HG02840 (cell line): ENCODE measurements around the gene DENND6B.

ENCODE experiments used
- ATAC-seq: cut with Tn5 transposase; IDR thresholded peaks from one replicate; pipeline ENCODE4 v1.9.1; 2021; ENCODE audit warnings: mild to moderate bottlenecking, moderate library complexity, moderate number of reproducible peaks; ENCODE audit not compliant: unreplicated experiment, low FRiP score

DENND6B gene

DNA sequence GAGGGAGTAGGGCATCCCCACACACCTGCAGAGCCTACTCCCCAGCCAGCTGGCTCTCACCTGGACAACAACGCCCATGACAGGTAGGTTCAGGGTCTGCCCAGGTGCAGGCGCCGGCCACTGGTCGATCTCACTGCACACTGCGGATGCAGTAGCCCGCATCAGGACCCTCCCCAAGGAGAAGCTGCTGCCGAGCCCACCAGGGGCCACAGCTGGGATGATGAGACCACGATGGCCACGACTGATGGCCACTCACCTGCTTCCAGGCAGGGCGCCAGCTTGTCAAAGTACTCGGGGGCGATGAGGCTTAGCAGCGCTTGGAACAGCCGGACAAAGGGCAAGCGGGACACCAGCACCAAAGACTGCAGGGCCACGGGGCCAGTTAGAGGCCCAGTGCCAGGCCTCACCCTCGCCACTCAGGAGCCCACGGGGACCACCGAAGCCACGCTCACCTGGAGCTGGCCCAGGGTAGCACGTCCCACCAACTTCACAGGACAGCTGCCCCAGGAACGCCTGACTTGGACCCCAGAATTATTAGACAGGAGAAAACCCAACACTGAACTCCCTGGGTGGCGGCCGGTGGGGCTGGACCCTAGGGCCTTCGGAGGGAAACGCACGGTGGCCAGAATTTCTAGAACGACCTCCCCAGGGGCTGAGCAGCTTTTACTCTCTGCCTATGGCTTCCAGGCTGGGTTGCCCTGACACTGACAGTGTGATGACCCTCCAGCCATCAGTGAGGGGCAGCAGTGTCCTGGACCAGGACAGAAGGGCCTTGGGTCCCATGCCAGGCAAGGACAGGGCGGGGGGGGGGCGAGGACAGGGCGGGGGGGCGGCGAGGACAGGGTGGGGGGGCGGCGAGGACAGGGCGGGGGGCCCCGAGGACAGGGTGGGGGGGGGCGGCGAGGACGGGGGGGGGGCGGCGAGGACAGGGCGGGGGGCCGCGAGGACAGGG lies 10.4 kb downstream of the DENND6B start:
- no peak for ATAC-seq

DNA sequence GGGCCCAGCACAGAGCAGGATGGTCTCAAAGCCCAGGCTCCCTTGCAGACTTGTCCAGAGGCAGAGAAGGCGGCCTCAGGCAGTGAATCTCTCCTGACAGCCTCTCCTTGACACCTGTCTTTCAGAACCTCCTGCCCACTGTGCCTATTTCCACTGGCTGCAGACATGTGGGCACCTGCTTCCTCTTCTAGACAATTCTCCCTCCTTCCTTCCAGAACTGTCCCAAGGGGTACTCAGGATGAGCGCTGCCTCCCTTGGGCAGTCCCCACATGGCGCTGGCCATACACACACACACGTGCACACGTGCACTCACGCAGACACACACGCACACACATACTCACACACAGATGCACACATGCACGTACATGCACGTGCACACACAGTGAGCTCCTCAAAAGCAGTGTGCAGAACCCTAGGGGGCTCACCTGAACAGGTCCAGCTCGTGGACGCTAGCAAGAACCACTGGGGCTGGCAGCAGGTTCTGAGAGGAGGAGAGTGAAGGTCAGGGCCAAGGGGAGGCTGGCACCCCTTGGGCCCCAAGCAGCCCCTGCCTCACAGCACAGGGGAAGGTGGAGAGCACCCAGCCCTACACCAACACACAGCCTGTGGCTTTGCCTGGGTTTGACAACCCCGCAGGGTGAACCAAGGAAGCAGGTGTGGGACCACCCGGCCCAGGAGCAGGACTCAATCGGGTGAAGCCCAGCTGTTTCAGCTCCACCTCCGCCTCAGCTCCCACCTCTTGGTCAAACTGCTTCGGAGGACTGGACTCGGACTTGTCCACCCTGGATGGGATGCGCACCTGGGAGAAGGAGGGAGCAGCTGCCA lies 11.3 kb downstream of the DENND6B start:
- ATAC-seq, result no peak

DNA sequence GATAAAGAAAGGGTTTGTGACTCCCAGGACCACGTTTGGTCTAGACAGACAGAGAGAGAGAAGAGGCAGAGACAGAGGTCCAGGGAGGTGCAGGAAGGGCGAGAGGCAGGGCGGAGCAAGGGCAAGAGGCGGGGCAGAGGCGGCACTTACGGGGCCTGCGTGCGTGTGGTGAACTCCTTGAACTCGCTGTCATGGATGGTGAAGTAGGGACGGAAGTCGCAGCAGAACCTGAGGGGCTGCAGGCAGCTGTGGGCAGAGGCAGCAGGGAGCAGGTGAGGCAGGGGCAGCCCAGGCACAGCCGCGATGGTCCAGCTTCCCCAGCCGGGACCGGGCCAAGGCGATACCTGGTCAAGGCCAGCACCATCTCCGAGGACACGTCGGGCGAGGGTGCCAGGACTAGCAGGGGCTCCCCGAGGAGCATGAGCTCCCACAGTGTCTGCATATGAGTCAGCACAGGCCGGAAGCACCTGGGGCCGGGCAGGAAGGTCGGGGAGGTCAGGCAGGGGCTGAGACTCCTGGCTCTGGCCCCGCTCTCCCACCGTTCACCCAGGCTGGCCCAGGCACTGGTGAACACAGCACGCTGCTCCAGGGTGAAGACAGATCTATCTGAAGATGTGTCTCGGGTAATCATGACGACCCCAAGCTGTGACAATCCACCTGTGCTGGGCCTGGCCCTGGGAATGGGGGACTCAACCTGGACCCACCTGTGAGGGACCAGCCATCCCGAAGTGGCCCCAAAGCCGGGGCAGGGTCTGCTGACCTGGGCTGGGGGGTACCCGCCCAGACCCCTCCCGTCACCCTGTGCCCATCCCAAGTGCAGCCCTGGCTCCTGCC lies 12.1 kb downstream of the DENND6B start:
- peak; percentile 72 for ATAC-seq

DNA sequence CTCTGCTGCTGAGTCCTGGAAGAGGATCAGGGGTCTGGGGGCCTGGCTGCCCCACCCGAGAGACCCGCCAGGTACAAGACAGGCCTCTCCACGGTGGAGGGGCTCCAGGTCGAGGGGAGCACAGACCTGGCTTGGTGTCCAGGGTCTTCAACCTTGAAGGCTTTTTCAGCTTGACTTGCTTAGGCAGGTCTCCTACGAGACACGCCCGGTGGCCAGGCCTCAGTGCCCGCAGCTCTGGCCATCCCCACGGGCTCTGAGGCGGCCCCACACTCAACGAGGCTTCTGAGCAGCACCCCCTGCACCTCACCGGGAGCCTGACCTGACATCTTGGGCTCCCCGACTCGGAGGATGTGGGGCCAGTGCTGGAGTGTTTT lies 12.7 kb downstream of the DENND6B start:
- no peak for ATAC-seq

DNA sequence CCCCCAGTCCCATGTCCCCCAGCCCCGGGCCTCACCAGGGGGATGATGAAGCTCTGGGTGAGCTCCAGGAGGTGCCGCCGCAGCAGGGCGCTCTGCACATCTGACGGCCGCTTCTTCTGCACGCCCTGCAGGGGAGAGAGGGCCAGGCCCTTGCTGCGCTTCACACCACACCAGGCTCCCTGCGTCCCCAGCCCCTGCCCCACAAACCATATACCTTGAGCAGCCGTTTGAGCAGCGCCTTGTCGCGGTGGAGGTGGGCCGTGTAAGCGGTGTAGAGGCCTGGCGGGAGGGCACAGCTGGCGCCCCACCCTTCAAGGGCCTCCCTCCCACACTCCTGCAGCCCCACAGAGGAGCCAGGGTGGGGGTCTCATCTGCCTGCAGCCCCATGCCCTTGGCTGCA lies 13.2 kb downstream of the DENND6B start:
- ATAC-seq, result no peak

DNA sequence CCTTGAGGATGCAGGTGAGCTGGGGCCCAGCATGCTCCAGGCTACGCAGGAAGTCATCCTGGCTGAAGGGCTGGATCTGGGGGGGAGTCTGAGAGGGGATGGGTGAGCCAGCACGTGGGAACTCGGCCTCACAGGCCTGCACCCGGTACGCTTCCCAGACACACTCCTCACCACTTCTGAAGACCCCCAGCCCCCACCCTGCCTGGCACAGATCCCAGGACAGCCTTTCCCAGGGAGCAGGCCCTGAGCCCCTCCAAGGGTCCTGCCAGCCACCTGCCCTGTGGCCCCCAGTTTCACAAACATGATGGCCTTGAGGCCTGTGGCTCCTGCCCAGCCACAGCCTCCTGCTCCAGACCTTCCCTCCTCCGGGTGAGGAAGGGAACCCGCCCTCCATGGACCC lies 13.8 kb downstream of the DENND6B start:
- ATAC-seq, result no peak

DNA sequence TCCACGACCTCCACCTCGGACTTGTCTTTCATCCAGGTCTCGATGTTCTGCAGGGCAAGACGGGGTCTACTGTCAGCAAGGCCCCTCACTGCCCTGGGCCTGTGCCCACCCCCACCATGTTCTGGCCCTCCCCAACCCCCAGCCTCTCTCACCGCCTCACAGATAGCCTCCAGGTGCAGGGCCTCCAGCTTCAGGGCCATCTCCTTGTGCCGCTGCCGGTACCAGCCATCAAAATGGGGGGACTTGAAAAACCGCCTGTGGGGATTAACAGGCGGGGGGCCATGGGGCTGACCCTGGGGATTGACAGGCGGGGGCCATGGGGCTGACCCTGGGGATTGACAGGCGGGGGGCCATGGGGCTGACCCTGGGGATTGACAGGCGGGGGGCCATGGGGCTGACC lies 14.4 kb downstream of the DENND6B start:
- no peak for ATAC-seq

DNA sequence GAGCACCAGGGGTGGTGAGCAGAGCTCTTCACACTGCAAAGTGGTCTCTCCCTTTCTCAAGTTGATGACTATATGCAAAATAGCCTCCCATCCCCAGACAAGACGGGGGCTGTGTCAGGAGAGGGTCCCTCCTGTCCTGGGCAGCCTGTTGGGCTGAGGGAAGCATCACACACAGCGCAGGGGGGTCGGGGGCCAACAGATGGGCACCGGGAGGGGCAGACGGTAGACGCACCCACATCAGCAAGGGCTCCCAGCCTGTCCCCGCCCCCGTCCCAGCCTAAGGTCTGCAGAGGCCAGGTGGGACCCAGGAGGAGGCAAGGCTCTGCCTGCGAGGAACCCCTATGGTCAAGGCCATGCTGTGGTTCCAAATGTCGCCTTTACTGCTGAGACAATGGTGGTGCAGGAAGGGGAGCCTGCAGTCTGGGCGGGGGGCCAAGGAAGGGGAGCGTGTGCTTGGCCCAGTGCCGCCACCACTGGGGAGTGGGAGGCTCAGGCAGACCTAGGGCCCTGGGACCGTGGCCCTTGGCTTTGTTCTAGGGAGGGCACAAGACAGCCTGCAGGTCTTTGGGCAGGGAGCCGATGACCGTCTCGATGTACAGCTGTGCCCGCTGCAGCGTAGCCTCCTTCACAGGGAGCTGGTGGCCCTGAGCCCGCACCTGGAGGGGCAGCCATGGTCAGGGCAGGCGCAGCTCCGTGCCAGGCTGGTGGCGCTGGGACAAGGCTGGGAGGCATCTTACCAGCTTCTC lies 15.0 kb downstream of the DENND6B start:
- no peak for ATAC-seq

DNA sequence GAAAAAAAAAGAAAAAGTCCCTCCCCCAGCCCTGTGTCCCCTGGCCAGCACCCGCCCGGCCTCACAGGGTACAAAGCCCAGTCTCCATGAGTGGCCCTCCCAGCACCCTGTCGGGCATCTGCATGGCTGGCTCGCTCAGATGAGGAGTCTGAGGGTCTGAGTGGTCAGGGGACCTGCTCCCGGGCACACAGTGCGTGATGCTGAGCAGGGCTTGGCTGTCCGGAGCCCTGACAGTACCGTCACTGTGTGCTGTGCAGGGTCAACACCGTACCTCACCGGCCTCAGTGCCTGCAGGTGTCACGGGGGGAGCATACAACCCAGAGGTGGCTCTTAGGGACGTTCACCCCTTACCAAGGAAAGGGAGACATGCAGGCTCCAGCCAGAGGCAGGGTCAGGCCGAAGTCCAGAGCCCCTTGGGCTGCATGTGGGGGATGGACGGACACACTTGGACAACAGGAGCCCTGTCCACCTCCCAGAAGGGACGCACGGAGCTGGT lies 15.8 kb downstream of the DENND6B start:
- no peak for ATAC-seq

DNA sequence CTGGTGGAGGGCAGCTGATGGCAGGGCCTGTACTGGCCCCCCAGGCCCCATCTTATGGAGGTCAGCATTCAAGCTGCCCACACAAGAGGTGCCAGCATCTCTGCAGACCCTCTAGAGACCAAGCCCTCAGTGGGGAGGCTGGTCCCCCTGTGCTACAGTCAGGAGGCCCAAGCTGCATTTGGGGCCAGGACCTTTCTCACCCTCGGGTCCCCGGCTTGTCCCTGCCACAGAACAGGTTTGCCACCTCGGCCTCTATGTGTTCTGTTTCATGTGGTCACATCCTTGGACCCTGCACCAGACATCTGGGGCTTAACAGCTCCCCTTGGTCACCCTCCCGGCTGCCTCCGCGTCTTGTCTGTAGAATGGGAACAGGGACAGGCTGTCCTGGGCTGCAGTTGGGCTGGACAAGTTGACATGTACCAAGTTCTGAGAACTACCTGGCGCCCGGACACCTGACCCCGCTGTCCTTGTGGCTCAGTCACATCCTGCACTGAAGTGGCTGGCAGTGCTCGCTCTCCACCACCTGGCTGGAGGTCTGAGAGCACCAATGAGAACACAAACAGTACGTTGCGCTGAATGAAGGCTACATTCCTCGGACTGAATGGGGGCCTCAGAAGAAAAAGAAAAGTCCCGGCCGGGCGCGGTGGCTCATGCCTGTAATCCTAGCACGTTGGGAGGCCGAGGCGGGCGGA lies 16.6 kb downstream of the DENND6B start:
- ATAC-seq, result no peak

DNA sequence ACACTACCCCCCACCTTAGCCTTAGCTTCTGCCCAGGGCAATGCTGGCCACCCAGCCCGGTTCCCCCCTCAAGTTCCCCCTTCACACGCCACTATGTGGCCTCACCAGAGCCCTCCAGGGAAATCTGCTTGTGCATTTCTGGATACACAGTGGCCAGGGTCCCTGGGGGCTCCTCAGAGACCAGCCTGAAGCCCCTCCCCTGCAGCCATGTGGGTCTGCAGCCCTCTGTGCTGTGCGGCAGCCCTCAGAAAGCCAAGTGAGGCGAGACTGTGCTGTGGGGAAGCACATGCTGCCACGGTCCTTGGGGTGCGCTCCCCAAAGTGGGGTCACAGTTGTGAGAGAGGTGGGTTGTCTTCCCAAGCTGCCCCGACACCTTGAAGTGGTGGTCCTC lies 17.2 kb downstream of the DENND6B start:
- ATAC-seq, result no peak

DNA sequence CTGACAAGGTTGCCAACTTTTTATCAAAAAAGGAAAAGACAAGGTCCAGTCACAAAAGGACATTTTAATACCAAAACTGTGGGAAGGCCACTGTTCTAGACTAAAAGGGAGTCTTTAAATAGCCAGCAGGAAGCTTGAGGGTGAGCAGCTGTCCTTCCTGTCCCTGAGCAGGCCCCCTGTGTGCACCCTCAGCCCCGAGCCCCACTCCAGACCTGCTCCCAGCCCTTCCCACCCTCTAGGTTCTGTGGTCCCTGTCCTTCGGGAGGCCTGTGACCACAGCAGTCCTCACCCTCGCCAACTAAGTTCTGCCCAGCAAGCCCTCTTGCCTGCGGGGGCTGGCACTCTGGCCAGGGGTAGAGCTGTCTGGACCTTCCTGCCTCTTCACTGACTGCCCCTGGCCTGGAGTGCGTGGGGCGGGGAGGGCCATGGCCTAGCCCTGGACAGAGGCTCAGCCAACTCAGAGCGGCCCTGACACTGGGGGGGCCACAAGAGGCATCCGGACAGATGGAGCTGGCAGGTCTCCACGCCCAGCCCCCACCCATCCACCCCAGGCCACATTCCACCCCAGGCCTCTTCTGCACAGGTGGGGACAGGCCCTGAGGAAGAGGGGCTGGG lies 17.7 kb downstream of the DENND6B start:
- no peak for ATAC-seq

DNA sequence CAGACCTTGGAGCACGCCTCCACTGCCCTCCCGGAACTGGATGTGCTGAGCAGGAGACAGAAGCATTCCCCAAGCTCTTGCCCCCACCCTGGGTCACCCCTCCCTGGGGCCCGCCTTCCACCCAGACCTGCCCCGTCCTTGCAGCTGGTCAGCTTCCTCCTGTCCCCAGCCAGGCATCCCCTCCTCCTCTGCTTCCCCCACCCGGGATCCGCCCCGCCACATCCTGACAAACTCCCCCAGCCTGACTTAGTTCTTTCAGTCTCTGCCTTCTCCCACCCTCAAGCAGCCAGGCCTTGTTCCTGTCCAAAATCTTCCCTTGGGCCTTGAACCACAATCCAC lies 18.2 kb downstream of the DENND6B start:
- ATAC-seq, result no peak

DNA sequence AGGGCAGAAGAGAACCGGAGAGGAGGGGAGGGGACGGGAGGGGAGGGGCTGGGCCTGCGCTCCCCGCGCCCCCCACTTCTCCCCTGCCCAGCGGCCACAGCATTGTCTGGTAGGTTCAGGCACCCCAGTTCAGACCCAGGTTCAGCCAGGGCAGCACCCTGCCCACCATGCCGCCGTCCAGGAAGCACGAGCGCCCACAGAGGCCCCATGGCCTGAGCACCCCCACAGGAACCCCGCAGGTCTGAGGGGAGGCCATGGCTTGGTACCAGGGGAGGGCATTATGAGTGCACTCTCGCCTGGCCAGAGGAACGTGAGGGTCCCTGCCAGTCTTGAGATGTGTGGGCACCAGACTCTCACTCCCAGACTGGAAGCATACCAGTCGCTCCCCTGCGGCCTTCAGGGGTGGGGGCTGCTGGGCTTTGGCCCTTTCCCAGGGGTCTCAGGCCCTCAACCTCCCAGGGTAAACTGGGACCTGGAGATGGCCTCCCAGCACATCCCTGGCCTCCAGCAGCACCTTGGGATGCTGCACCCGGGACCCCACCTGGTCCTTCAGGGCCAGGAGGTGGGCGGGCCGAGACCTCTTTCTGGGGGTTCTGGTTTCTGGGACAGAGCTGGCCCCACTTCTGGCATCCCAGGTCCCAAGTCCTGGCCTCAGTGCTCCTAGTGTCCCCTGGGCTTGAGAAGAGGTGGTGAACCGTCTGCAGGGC lies 18.8 kb downstream of the DENND6B start:
- no peak for ATAC-seq

DNA sequence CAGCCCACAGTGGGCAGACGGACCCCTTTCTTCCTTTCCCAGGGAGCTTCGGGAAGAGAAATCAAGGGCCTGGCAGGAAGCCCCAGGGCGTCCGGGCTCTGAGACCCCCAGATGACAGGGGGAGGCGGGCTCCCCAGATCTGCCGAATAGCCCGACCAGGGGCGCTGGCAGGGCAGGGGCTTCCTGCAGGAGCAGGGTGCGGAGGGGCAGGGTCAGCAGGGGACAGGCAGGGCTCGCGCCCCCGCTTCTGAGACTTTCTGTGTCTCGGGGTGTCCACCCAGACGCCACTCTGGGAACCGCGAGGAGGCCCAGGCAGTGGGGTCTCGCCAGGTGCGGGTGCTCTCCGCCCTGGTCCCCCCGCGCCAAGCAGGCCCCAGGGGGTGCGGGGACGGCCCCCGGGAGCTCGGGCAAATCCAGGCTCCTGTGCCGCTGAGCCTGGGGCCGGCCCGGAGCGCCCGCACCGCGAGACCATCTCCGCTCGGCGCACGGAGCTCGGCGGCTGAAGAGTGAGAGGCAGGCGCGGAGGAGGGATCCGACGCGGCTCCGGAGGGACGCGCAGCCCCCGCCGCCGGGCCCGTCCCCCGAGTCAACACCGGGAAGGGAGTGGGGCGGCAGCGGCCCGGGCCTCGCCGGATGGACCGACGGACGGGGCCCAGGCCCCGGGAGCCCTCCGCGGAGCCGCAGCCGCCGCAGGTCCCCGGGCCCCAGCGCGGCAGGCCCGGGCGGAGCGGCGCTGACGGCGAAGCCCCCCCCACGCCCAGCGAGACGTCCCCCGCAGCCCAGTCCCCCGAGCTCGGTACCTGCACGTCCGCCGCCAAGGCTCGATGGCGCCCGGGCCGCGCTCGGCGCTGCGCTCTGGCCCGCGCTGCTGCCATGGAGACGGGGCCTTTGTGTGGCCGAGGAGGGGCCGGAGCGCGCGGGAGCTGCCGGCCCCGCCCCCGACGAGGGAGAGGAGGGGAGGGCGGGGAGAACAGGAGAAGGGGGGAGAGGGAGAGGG lies 19.8 kb downstream of the DENND6B start, which contains the start of gene PLXNB2:
TSS of gene PLXNB2 (minus strand) at position 894 of the 997 bp plus-strand sequence. CDS start 17,062 bp downstream, outside the sequence.
- ATAC-seq, result no peak

DNA sequence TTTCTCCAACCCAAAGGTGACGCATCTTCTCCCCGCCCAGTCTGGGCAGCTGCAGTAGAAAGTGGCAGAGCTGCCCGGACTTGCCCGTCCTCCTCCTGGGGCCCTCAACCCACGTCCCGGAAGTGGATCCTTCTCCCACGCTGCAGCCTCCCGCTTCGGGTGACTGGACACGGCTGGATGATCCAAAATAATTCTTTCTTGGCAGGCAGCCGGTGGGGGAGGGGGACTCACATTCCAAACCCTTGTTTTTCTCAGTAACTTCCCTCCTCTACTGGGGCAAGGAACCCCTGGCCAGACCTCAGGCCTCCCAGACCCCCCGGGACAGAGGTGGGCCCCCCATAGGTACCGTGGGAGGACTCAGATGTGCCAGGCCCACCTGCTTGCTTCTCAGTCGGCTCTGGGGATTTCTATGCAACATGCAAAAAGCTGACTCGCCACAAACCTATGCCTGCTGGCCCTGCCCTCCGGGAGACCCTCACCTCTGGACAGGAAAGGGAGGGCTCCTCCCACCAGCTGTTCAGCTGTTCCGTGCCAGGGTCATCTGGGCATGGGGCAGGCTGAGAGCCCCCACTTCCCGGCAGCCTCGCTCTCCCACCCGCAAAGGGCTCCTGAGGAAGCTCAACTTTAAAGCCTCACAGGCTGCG lies 20.8 kb downstream of the DENND6B start:
- no peak for ATAC-seq
